ENCODE measurements around the gene CFP. TPM values are rescaled to one million over a fixed set of nuclear protein-coding genes. Genes with fewer than 3 reads are reported as not detected.
A peak's percentile ranks its signal among the peaks of the same experiment; 100 is the strongest.

CFP gene
- polyA plus RNA-seq, 1 experiment = 0.05 TPM

GRCh38 chrX:47651043-47651905, 21.5 kb upstream of the CFP start:
- Histone ChIP-seq H3K27ac (ENCODE audit: low read depth, low read length) (peak overlapping the region; percentile 31), H3K9me3 (ENCODE audit: control insufficient read depth, insufficient read depth, low read length) (no peaks in the 10 kb centered on the region; the same call in 1 of the 2 replicates), H3K4me3 (ENCODE audit: low read depth, low read length) (peak overlapping the region; percentile 51), H3K27me3 (ENCODE audit: control insufficient read depth, insufficient read depth, low read length) (no peaks in the 10 kb centered on the region)
- POLR2A ChIA-PET = interaction anchor here (1.1 to 1.4 kb wide), 2 partner anchors 11 to 95 kb away, joined by 6 to 9 read pairs; no protein-coding TSS in a partner anchor
- CTCF ChIA-PET = no interaction called here
- no peak for DNase-seq (ENCODE audit: low read depth, low spot score)
- TF ChIP-seq CTCF (IDR thresholded peaks at IDR 0.05; ENCODE audit: low read depth, low read length) = no peak

GRCh38 chrX:47650164-47651042, 20.7 kb upstream of the CFP start, which contains the start of gene ELK1:
TSS of gene ELK1 (minus strand) at chrX:47650563. CDS start at chrX:47641441, 9,122 bp downstream.
- peak; percentile 97 for DNase-seq (ENCODE audit: low read depth, low spot score)
- no peaks in the 10 kb centered on the region for H3K27me3 ChIP-seq (ENCODE audit: control insufficient read depth, insufficient read depth, low read length)
- TF ChIP-seq CTCF (IDR thresholded peaks at IDR 0.05; ENCODE audit: low read depth, low read length) = no peak
- POLR2A ChIA-PET = interaction anchor here (0.6 to 1.4 kb wide), 4 partner anchors 12 to 1393 kb away, joined by 6 to 9 read pairs (median 6); partner anchors contain the start of gene TFE3
- CTCF ChIA-PET = interaction anchor here (0.6 kb wide), 1 partner anchor 10 kb away, joined by 5 read pairs; no protein-coding TSS in a partner anchor
- no peaks in the 10 kb centered on the region; the same call in 1 of the 2 replicates for H3K9me3 ChIP-seq (ENCODE audit: control insufficient read depth, insufficient read depth, low read length)
- H3K27ac ChIP-seq (ENCODE audit: low read depth, low read length) = peak within 1 kb of the TSS; percentile 78
- peak within 1 kb of the TSS; percentile 76 for H3K4me3 ChIP-seq (ENCODE audit: low read depth, low read length)

GRCh38 chrX:47649781-47650163, 20.0 kb upstream of the CFP start:
- H3K27ac ChIP-seq (ENCODE audit: low read depth, low read length) = peak overlapping the region; percentile 31
- H3K9me3 ChIP-seq (ENCODE audit: control insufficient read depth, insufficient read depth, low read length) = no peaks in the 10 kb centered on the region; the same call in 1 of the 2 replicates
- DNase-seq (ENCODE audit: low read depth, low spot score) = no peak
- TF ChIP-seq CTCF (IDR thresholded peaks at IDR 0.05; ENCODE audit: low read depth, low read length) = no peak
- peak overlapping the region; percentile 76 for H3K4me3 ChIP-seq (ENCODE audit: low read depth, low read length)
- ChIA-PET POLR2A (no interaction called here), CTCF (interaction anchor here (0.6 kb wide), 1 partner anchor 10 kb away, joined by 5 read pairs; no protein-coding TSS in a partner anchor)
- no peaks in the 10 kb centered on the region for H3K27me3 ChIP-seq (ENCODE audit: control insufficient read depth, insufficient read depth, low read length)

- ChIA-PET POLR2A (interaction anchor here (0.7 kb wide), 1 partner anchor 26 kb away, joined by 3 read pairs; no protein-coding TSS in a partner anchor), CTCF (no interaction called here)
- Histone ChIP-seq H3K27me3 (ENCODE audit: control insufficient read depth, insufficient read depth, low read length) (no peaks in the 10 kb centered on the region), H3K4me3 (ENCODE audit: low read depth, low read length) (peak overlapping the region; percentile 76), H3K27ac (ENCODE audit: low read depth, low read length) (no peak overlapping the region), H3K9me3 (ENCODE audit: control insufficient read depth, insufficient read depth, low read length) (no peaks in the 10 kb centered on the region; the same call in 1 of the 2 replicates)
- no peak for TF ChIP-seq CTCF (IDR thresholded peaks at IDR 0.05; ENCODE audit: low read depth, low read length)
- DNase-seq (ENCODE audit: low read depth, low spot score) = no peak
Observed at GRCh38 chrX:47649271-47649670, 19.5 kb upstream of the CFP start.

Data from AG04450 (cell line).